HCT116 (cell line): ENCODE measurements around the gene TXNDC16. TPM values are rescaled to one million over a fixed set of nuclear protein-coding genes. Genes with fewer than 3 reads are reported as not detected.

Experiments
- ATAC-seq: fragments of 200-7000 bp; cut with Tn5 transposase; 2 replicates; pipeline ENCODE4 v1.9.1; 2020; ENCODE audit warnings: mild to moderate bottlenecking, moderate library complexity
- BruUV-seq: library from RNA; stranded (reverse); fragments of 400-500 nt; replicated peaks from 2 replicates; lab custom pipeline; 2021; lab: Mats Ljungman, UMichigan
- CTCF ChIA-PET: fragments of 300-600 bp; sonication (Branson Sonifier 250); formaldehyde crosslinking; loops from one replicate; lab custom pipeline; 2021; ENCODE audit warnings: antibody characterized with exemption; lab: Charles Lee
- POLR2A ChIA-PET: fragments of 300-600, 350-600 bp; sonication (Branson Sonifier 250); formaldehyde crosslinking; loops from one replicate; lab custom pipeline; 2021; ENCODE audit warnings: antibody characterized with exemption; lab: Charles Lee
- RAD21 ChIA-PET, 2 experiments: fragments of 300-600 bp; sonication (Branson Sonifier 250); formaldehyde crosslinking; loops; one replicate each; lab custom pipeline; 2023; ENCODE audit warnings: low total read pairs in 2 of 2; ENCODE audit not compliant: uncharacterized antibody in 2 of 2, unreplicated experiment in 2 of 2, low non-redundant PET in 1 of 2; lab: Charles Lee
- DNase-seq: peaks from one replicate; pipeline ENCODE4 v3.0.0-alpha.2; 2010; ENCODE audit warnings: low read depth, low spot score
- H2AFZ ChIP-seq: fragments of 200-600 bp; shearing (Covaris generic), sonication (generic); 2 replicates; pipeline ENCODE4 v1.6.1; 2017; ENCODE audit warnings: low read depth, mixed run types, mixed read lengths, antibody characterized with exemption, low read length; ENCODE audit not compliant: poor library complexity, severe bottlenecking
- H3K27ac ChIP-seq: 2 replicates; pipeline ENCODE4 v1.5.1; 2012; ENCODE audit warnings: low read depth, low read length
- H3K27me3 ChIP-seq: fragments of 200-600 bp; sonication (generic); 2 replicates; pipeline ENCODE4 v1.6.1; 2016; ENCODE audit warnings: mixed run types, low read length, mixed read lengths; ENCODE audit not compliant: insufficient read depth
- H3K36me3 ChIP-seq, 2 experiments: fragments of 200-500 bp in 1 of 2; fragments of 200-600 bp in 1 of 2; sonication (Bioruptor generic) in 1 of 2; sonication (generic) in 1 of 2; 2 replicates each; pipeline versions ENCODE4 v1.5.1 to v1.6.1; 2014 to 2016; ENCODE audit warnings: low read length in 2 of 2, inconsistent platforms in 1 of 2, mixed read lengths in 1 of 2, mixed run types in 1 of 2; ENCODE audit not compliant: insufficient read depth in 2 of 2, control insufficient read depth in 1 of 2
- H3K4me1 ChIP-seq, 2 experiments: fragments of 200-600 bp in 1 of 2; sonication (generic) in 1 of 2; 2 replicates each; pipeline versions ENCODE4 v1.5.1 to v1.6.1; 2012 to 2017; ENCODE audit warnings: low read length in 2 of 2, inconsistent platforms in 1 of 2, mild to moderate bottlenecking in 1 of 2, mixed read lengths in 1 of 2, mixed run types in 1 of 2, moderate library complexity in 1 of 2; ENCODE audit not compliant: insufficient read depth in 2 of 2, control insufficient read depth in 1 of 2
- H3K4me2 ChIP-seq: fragments of 200-600 bp; sonication (generic); 2 replicates; pipeline ENCODE4 v1.6.1; 2017; ENCODE audit warnings: mixed run types, low read length, mixed read lengths
- H3K4me3 ChIP-seq, 2 experiments: fragments of 200-600 bp in 1 of 2; sonication (generic) in 1 of 2; replicated peaks in 1 of 2; 2 replicates each; pipeline ENCODE4 v1.5.1; 2011 to 2016; ENCODE audit warnings: low read length in 2 of 2, control low read depth in 1 of 2, low read depth in 1 of 2, mild to moderate bottlenecking in 1 of 2, mixed read lengths in 1 of 2, mixed run types in 1 of 2
- H3K79me2 ChIP-seq: fragments of 200-600 bp; sonication (generic); 2 replicates; pipeline ENCODE4 v1.6.1; 2017; ENCODE audit warnings: mild to moderate bottlenecking, mixed run types, low read length, moderate library complexity, mixed read lengths; ENCODE audit not compliant: insufficient read depth
- H3K9ac ChIP-seq: fragments of 200-600 bp; sonication (generic); 2 replicates; pipeline ENCODE4 v1.6.1; 2016; ENCODE audit warnings: low read length, mixed read lengths
- H3K9me2 ChIP-seq: fragments of 200-600 bp; sonication (generic), shearing (Covaris generic); 2 replicates; pipeline ENCODE4 v1.6.1; 2017; ENCODE audit warnings: mixed run types, mild to moderate bottlenecking, moderate library complexity; ENCODE audit not compliant: insufficient read depth
- H3K9me3 ChIP-seq, 2 experiments: fragments of 200-500 bp in 1 of 2; fragments of 200-600 bp in 1 of 2; sonication (Bioruptor generic) in 1 of 2; sonication (generic) in 1 of 2; 2 replicates each; pipeline ENCODE4 v1.6.1; 2014 to 2017; ENCODE audit warnings: low read length in 2 of 2, mixed read lengths in 2 of 2, inconsistent platforms in 1 of 2, low read depth in 1 of 2, mild to moderate bottlenecking in 1 of 2, mixed run types in 1 of 2, moderate library complexity in 1 of 2; ENCODE audit not compliant: control insufficient read depth in 1 of 2, insufficient read depth in 1 of 2
- H4K20me1 ChIP-seq: fragments of 200-600 bp; sonication (generic), shearing (Covaris generic); 2 replicates; pipeline ENCODE4 v1.6.1; 2017; ENCODE audit warnings: mixed run types, mild to moderate bottlenecking, moderate library complexity; ENCODE audit not compliant: insufficient read depth
- CEBPB ChIP-seq: IDR thresholded peaks from 2 replicates; pipeline ENCODE4 v1.6.1; 2012; ENCODE audit warnings: low read depth
- EGR1 ChIP-seq: IDR thresholded peaks from 2 replicates; pipeline ENCODE4 v1.6.1; 2012; ENCODE audit warnings: low read depth
- ELF1 ChIP-seq: IDR thresholded peaks from 2 replicates; pipeline ENCODE4 v1.6.1; 2012; ENCODE audit warnings: low read depth, borderline replicate concordance
- EZH2phosphoT487 ChIP-seq: fragments of 200-600 bp; IDR thresholded peaks from 2 replicates; pipeline ENCODE4 v1.6.1; 2018; ENCODE audit warnings: antibody characterized with exemption, borderline replicate concordance
- FOSL1 ChIP-seq: IDR thresholded peaks from 2 replicates; pipeline ENCODE4 v1.6.1; 2012; ENCODE audit warnings: low read depth
- POLR2AphosphoS5 ChIP-seq: IDR thresholded peaks from 2 replicates; pipeline ENCODE4 v1.6.1; 2011; ENCODE audit warnings: mild to moderate bottlenecking, low read depth, low read length, moderate library complexity
- SIN3A ChIP-seq: IDR thresholded peaks from 2 replicates; pipeline ENCODE4 v1.6.1; 2012; ENCODE audit warnings: low read depth
- SP1 ChIP-seq: IDR thresholded peaks from 2 replicates; pipeline ENCODE4 v1.6.1; 2012; ENCODE audit warnings: low read depth
- SRF ChIP-seq: IDR thresholded peaks from 2 replicates; pipeline ENCODE4 v1.6.1; 2012; ENCODE audit warnings: low read depth
- TCF7L2 ChIP-seq: IDR thresholded peaks from 2 replicates; pipeline ENCODE4 v1.7.0; 2011; ENCODE audit warnings: borderline replicate concordance, inconsistent platforms; ENCODE audit not compliant: insufficient read depth, insufficient read length; ENCODE audit errors: extremely low read depth
- YY1 ChIP-seq: IDR thresholded peaks from 2 replicates; pipeline ENCODE4 v1.6.1; 2011; ENCODE audit warnings: low read length, low read depth, moderate library complexity, mild to moderate bottlenecking; ENCODE audit not compliant: insufficient replicate concordance; ENCODE audit errors: extremely low read depth
- ZFX ChIP-seq: fragments of 450-650 bp; IDR thresholded peaks from 2 replicates; pipeline ENCODE4 v1.6.1; 2017
- intact Hi-C: fragments of 100-400 bp; cut with micrococcal nuclease; formaldehyde crosslinking; loops from 2 replicates; pipeline ENCODE4 v1.10.0; 2022
- total RNA-seq: library from RNA; stranded (reverse); gene quantifications from one replicate; pipeline ENCODE4 v1.2.1, GENCODE V29; 2021; ENCODE audit not compliant: unreplicated experiment
- TF ChIP-seq, protein P1 (sequence below): IDR thresholded peaks from 2 replicates; pipeline ENCODE4 v1.6.1; 2012

Gene TXNDC16
- total RNA-seq, 1 experiment from 2014 or later = 2.7 TPM

GRCh38 chr14:52402812-52403526, 149.3 kb downstream of the TXNDC16 start:
- Histone ChIP-seq H3K79me2 (no peaks in the 10 kb centered on the region), H3K9me3 (no peaks in the 10 kb centered on the region), H4K20me1 (no peaks in the 10 kb centered on the region), H3K9ac (no peak overlapping the region), H3K4me1 (no peaks in the 10 kb centered on the region), H3K4me3 (no peak overlapping the region), H3K27me3 (no peaks in the 10 kb centered on the region), H3K9me2 (no peaks in the 10 kb centered on the region), H3K36me3 (no peaks in the 10 kb centered on the region), H2AFZ (no peak overlapping the region), H3K27ac (no peak overlapping the region), H3K4me2 (no peak overlapping the region)
- CTCF ChIA-PET = no interaction called here
- RAD21 ChIA-PET = no interaction called here
- TF ChIP-seq SIN3A (no peak), EZH2phosphoT487 (no peak)
- no TSS peak for BruUV-seq
- ATAC-seq = no peak
- DNase-seq = no peak
- intact Hi-C loops = no loop called here
- POLR2A ChIA-PET = no interaction called here

DNA sequence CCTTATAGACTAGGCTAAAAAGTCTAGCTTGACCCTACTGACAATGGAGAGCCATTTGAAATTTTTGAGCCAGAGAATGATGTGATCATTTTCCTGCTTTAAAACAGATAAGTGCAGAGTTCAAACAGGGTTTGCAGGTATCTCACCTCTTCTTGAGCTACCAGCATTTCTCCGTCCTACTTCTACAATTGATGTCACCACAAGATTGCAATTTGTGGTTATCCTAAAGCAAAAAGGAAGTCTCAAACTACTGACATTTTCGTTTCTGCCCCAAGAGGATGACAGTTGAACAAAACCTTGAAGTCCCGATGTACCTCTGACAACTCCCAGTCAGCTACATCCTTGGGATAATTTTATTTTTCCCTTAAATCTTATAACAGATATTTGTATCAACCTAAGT, 151.5 kb downstream of the TXNDC16 start:
- ChIA-PET CTCF (no interaction called here), RAD21 (interaction anchor here in 1 of 2 experiments (0.6 kb wide), 1 partner anchor 1534 kb away, joined by 3 read pairs; no protein-coding TSS in a partner anchor), POLR2A (no interaction called here)
- Histone ChIP-seq H3K4me1 (no peaks in the 10 kb centered on the region), H2AFZ (no peak overlapping the region), H3K4me3 (no peak overlapping the region), H4K20me1 (no peaks in the 10 kb centered on the region), H3K4me2 (no peak overlapping the region), H3K9me2 (no peaks in the 10 kb centered on the region), H3K79me2 (no peaks in the 10 kb centered on the region), H3K9ac (no peak overlapping the region), H3K9me3 (no peaks in the 10 kb centered on the region), H3K27ac (no peak overlapping the region), H3K36me3 (no peaks in the 10 kb centered on the region), H3K27me3 (no peaks in the 10 kb centered on the region)
- ATAC-seq = no peak
- no TSS peak for BruUV-seq
- intact Hi-C loops = no loop called here
- no peak for DNase-seq
- TF ChIP-seq YY1 = no peak
- no peak for TF ChIP-seq FOSL1
- no peak for TF ChIP-seq ZFX
- no peak for TF ChIP-seq ELF1
- TF ChIP-seq TCF7L2 = no peak
- TF ChIP-seq EGR1 = no peak
- TF ChIP-seq SP1 = no peak
- TF ChIP-seq, protein P1, sequence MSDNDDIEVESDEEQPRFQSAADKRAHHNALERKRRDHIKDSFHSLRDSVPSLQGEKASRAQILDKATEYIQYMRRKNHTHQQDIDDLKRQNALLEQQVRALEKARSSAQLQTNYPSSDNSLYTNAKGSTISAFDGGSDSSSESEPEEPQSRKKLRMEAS = no peak
- no peak for TF ChIP-seq CEBPB
- no peak for TF ChIP-seq EZH2phosphoT487
- TF ChIP-seq POLR2AphosphoS5 = no peak
- TF ChIP-seq SRF = no peak
